ENCODE data around the gene PHF10.
"Not testable (repeated sequence)": the region's sequence is repeated elsewhere in the genome, so short reads cannot be mapped to it uniquely, and the experiment has no call there.

The PHF10 gene

GRCh38 chr6:169724494-169725124, at the start of gene PHF10:
TSS of gene PHF10 (minus strand) at chr6:169724500. CDS start at chr6:169723931, 569 bp downstream.
- peak; percentile 37 to 61 (median 54) for DNase-seq

GRCh38 chr6:169766921-169767736, 42.8 kb upstream of the PHF10 start:
- no peak for DNase-seq

GRCh38 chr6:169766232-169766631, 41.9 kb upstream of the PHF10 start:
- DNase-seq = no peak

- not testable (repeated sequence) for DNase-seq
Observed at GRCh38 chr6:169765789-169766188, 41.5 kb upstream of the PHF10 start.

GRCh38 chr6:169763881-169764280, 39.6 kb upstream of the PHF10 start:
- no peak for DNase-seq

GRCh38 chr6:169763308-169763707, 39.0 kb upstream of the PHF10 start:
- DNase-seq = no peak

GRCh38 chr6:169755162-169755561, 30.9 kb upstream of the PHF10 start:
- no peak for DNase-seq

GRCh38 chr6:169752074-169752623, 27.8 kb upstream of the PHF10 start:
- no peak for DNase-seq

- DNase-seq = peak; percentile 79 to 89 (median 84)
Observed at GRCh38 chr6:169751242-169752073, 27.2 kb upstream of the PHF10 start, which contains the start of the genes DYNLT2 and ERMARD. TSS of gene DYNLT2 (minus strand) at chr6:169751572. CDS start at chr6:169751458, 114 bp downstream. TSS of gene ERMARD (plus strand) at chr6:169751622. CDS start at chr6:169751658, 36 bp downstream.

- no peak for DNase-seq
Observed at GRCh38 chr6:169746556-169746955, 22.3 kb upstream of the PHF10 start.

GRCh38 chr6:169745405-169745804, 21.1 kb upstream of the PHF10 start:
- DNase-seq = no peak

- DNase-seq = no peak
Observed at GRCh38 chr6:169741344-169741743, 17.0 kb upstream of the PHF10 start.

GRCh38 chr6:169738976-169739529, 14.8 kb upstream of the PHF10 start:
- no peak for DNase-seq

GRCh38 chr6:169738204-169738975, 14.1 kb upstream of the PHF10 start:
- DNase-seq = no peak

GRCh38 chr6:169729961-169730360, 5.7 kb upstream of the PHF10 start:
- DNase-seq = no peak

- DNase-seq = no peak
Observed at GRCh38 chr6:169726963-169727362, 2.7 kb upstream of the PHF10 start.

GRCh38 chr6:169726049-169726400, 1.7 kb upstream of the PHF10 start:
- DNase-seq = no peak

- DNase-seq = no peak
Observed at GRCh38 chr6:169725125-169726048, 1.1 kb upstream of the PHF10 start.

- DNase-seq = peak in 2 of 4 experiments; percentile 31 to 36
Observed at GRCh38 chr6:169723991-169724493, 258 bp downstream of the PHF10 start.

- DNase-seq = peak; percentile 28 to 61 (median 45)
Observed at GRCh38 chr6:169723200-169723909, 945 bp downstream of the PHF10 start.

Measured in activated CD4-positive, CD25-positive, alpha-beta regulatory T cell (primary cell).